HepG2 (cell line): ENCODE results near the gene MYLK. TPM values are rescaled to one million over a fixed set of nuclear protein-coding genes. Genes with fewer than 3 reads are reported as not detected.
A peak's percentile ranks its signal among the peaks of the same experiment; 100 is the strongest.

Experiments
- ATAC-seq: fragments of 200-7000 bp; cut with Tn5 transposase; 3 replicates; pipeline ENCODE4 v1.9.1; 2020; ENCODE audit warnings: mild to moderate bottlenecking, moderate library complexity
- BruUV-seq: library from RNA; stranded (reverse); fragments of 400-500 nt; replicated peaks from 2 replicates; lab custom pipeline; 2021; lab: Mats Ljungman, UMichigan
- CTCF ChIA-PET: fragments of 300-600 bp; formaldehyde crosslinking; extraction: SDS; loops from one replicate; lab custom pipeline; 2021; ENCODE audit warnings: low total read pairs, inconsistent platforms, low intra/inter-chr PET ratio; lab: Yijun Ruan, JAX
- POLR2A ChIA-PET: fragments of 350-600 bp; sonication (Branson Sonifier 250); formaldehyde crosslinking; loops from one replicate; lab custom pipeline; 2020; ENCODE audit warnings: antibody characterized with exemption, inconsistent platforms; lab: Yijun Ruan, JAX
- DNase-seq: peaks from one replicate; pipeline ENCODE4 v3.0.0-alpha.2; 2015; ENCODE audit warnings: low spot score
- FAIRE-seq: peaks from 3 replicates; lab custom pipeline; 2011; peaks lifted over from hg19 to GRCh38; lab: Jason Lieb, UNC
- H2AFZ ChIP-seq: one replicate; pipeline ENCODE4 v1.6.1; 2011; ENCODE audit warnings: low read length, inconsistent platforms
- H3K27ac ChIP-seq: fragments of 300-600 bp; 3 replicates; pipeline ENCODE4 v1.8.0; 2011; ENCODE audit warnings: mixed run types, mild to moderate bottlenecking, mixed read lengths, low read length, inconsistent platforms; ENCODE audit not compliant: insufficient read depth; ENCODE audit errors: extremely low read length
- H3K27me3 ChIP-seq, 2 experiments: fragments of 200-600 bp in 1 of 2; 2 replicates in 1 of 2; 3 replicates in 1 of 2; pipeline versions ENCODE4 v1.6.0 to v1.8.0; 2011; ENCODE audit warnings: low read length in 2 of 2, mild to moderate bottlenecking in 2 of 2, moderate library complexity in 2 of 2, inconsistent platforms in 1 of 2; ENCODE audit not compliant: insufficient read depth in 2 of 2, control insufficient read depth in 1 of 2
- H3K36me3 ChIP-seq, 2 experiments: fragments of 200-600 bp in 1 of 2; replicated peaks in 1 of 2; 2 replicates in 1 of 2; 3 replicates in 1 of 2; pipeline versions ENCODE4 v1.5.1 to v1.8.0; 2011; ENCODE audit warnings: low read length in 2 of 2, inconsistent platforms in 1 of 2; ENCODE audit not compliant: insufficient read depth in 2 of 2, control insufficient read depth in 1 of 2
- H3K4me1 ChIP-seq: 2 replicates; pipeline ENCODE4 v1.5.1; 2012; ENCODE audit warnings: low read length, inconsistent platforms; ENCODE audit not compliant: insufficient read depth
- H3K4me2 ChIP-seq: 2 replicates; pipeline ENCODE4 v1.6.0; 2011; ENCODE audit warnings: low read depth, low read length, inconsistent platforms
- H3K4me3 ChIP-seq, 3 experiments: fragments of 200-600 bp in 1 of 3; sonication (generic), shearing (Covaris generic) in 1 of 3; replicated peaks in 1 of 3; 2 replicates each; pipeline ENCODE4 v1.5.1; 2011 to 2016; ENCODE audit warnings: low read length in 3 of 3, inconsistent platforms in 2 of 3, low read depth in 2 of 3, mild to moderate bottlenecking in 2 of 3, control low read depth in 1 of 3, mixed read lengths in 1 of 3; ENCODE audit not compliant: insufficient read depth in 1 of 3
- H3K79me2 ChIP-seq: one replicate; pipeline ENCODE4 v1.6.1; 2011; ENCODE audit warnings: low read length, inconsistent platforms; ENCODE audit not compliant: insufficient read depth
- H3K9ac ChIP-seq: 2 replicates; pipeline ENCODE4 v1.6.0; 2011; ENCODE audit warnings: mild to moderate bottlenecking, low read depth, low read length, inconsistent platforms; ENCODE audit not compliant: insufficient read depth
- H3K9me3 ChIP-seq: 2 replicates; pipeline ENCODE4 v1.5.1; 2012; ENCODE audit warnings: mild to moderate bottlenecking, low read length
- H4K20me1 ChIP-seq: 2 replicates; pipeline ENCODE4 v1.6.0; 2011; ENCODE audit warnings: inconsistent platforms, mild to moderate bottlenecking, low read length, moderate library complexity; ENCODE audit not compliant: insufficient read depth
- CREM ChIP-seq, 2 experiments: sonication (generic) in 1 of 2; formaldehyde crosslinking in 1 of 2; IDR thresholded peaks; 2 replicates each; pipeline versions ENCODE4 v1.4.0 to v1.6.1; 2016 to 2020; ENCODE audit warnings: antibody characterized with exemption in 1 of 2, mild to moderate bottlenecking in 1 of 2, missing genetic modification reagents in 1 of 2
- NAIF1 ChIP-seq: sonication (generic); formaldehyde crosslinking; IDR thresholded peaks from 2 replicates; pipeline ENCODE4 v1.5.0; 2020; ENCODE audit warnings: mild to moderate bottlenecking, missing genetic modification reagents, borderline replicate concordance
- SIN3B ChIP-seq: fragments of 150-350 bp; IDR thresholded peaks from 2 replicates; pipeline ENCODE4 v1.6.1; 2014; ENCODE audit warnings: low read length
- TAF1 ChIP-seq: sonication (generic); formaldehyde crosslinking; IDR thresholded peaks from 2 replicates; pipeline ENCODE4 v1.4.0; 2020; ENCODE audit warnings: missing genetic modification reagents
- ZNF121 ChIP-seq: sonication (generic); formaldehyde crosslinking; IDR thresholded peaks from 2 replicates; pipeline ENCODE4 v1.5.0; 2020; ENCODE audit warnings: mild to moderate bottlenecking, missing genetic modification reagents
- WGBS: methylation state at CpG from one replicate; pipeline ENCODE4 v1.1.6; 2017; ENCODE audit warnings: low lambda C conversion rate; 5-methylcytosine and 5-hydroxymethylcytosine counted together
- in situ Hi-C: cut with HindIII; loops from 2 replicates; pipeline ENCODE4 v1.10.0; 2017; ENCODE audit warnings: low pct_unique_long_range_greater_than_20kb; ENCODE audit not compliant: extremely low pct_ligation_motif_present
- intact Hi-C: fragments of 100-400 bp; cut with micrococcal nuclease; formaldehyde crosslinking; loops from one replicate; pipeline ENCODE4 v1.10.0; 2022; ENCODE audit not compliant: unreplicated experiment
- polyA plus RNA-seq, 8 experiments: library from polyadenylated mRNA; depleted of rRNA in 3 of 8; stranded (reverse) in 7 of 8; unstranded in 1 of 8; fragments of >200 nt; fragmentation: Illumina TruSeq in 4 of 8; extraction: Trizol in 4 of 8; gene quantifications; 2 replicates each; pipeline versions ENCODE4 v1.2.1 to v1.2.3, GENCODE V29; 2011 to 2016; ENCODE audit warnings: low read depth in 4 of 8, missing spikeins in 1 of 8, mixed read lengths in 1 of 8; ENCODE audit not compliant: insufficient read depth in 1 of 8
- total RNA-seq, 5 experiments: library from RNA; depleted of rRNA; stranded (reverse); fragments of >200 nt; fragmentation: Illumina TruSeq; extraction: Trizol; gene quantifications; 2 replicates each; pipeline ENCODE4 v1.2.3, GENCODE V29; 2016; ENCODE audit warnings: low read depth in 1 of 5
- TF ChIP-seq, protein P1 (sequence below): sonication (generic); formaldehyde crosslinking; IDR thresholded peaks from 2 replicates; pipeline ENCODE4 v1.9.0; 2021; ENCODE audit warnings: mild to moderate bottlenecking, missing genetic modification reagents

The MYLK gene
- total and polyA plus RNA-seq, 2 of the 13 experiments (the other 11 are each of a cell fraction or from before 2014, with no cell fraction given): 10.6 to 34.9 TPM

DNA sequence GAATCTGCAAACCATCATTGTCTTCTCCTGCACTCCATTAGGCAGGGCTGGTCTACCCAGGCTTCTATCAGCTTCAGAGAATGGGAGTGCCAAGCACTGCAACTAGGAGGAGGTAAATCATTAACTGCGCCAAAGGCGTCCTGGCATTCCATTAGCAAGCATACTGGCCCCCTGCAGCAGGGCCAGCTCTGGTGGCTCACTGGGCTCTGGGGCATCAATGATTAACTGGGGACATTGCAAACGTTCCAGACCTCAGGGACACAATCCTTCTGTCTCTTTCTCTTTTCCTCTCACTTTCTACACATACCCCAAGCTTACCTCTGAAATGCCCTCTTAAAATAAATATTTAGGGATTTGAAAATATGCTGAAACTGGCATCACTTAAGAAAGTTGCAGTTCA lies 129.0 kb downstream of the MYLK start (continued):
- no peak for TF ChIP-seq NAIF1 (CRISPR knock-in tag)
- TF ChIP-seq, all 625 proteins: peak for 129

DNA sequence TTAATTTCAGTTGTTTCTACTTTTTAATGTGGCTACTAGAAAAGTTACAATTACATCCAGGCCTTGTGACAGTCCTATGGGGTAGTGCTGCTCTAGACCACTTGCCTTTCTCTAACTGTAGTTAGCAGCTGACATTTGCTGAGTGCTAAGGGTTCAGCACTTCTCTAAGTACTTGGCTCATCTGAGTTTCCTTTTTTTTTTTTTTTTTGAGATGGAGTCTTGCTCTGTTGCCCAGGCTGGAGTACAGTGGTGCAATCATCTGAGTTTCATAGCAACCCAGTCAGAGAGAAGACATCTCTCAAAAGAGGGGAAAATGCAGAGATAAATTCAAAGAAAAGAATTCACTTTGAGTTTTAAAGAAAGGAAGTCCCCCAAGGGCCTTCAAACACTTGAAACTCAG lies 130.8 kb downstream of the MYLK start:
- in situ Hi-C loops: no loop called here
- no peak for ATAC-seq

DNA sequence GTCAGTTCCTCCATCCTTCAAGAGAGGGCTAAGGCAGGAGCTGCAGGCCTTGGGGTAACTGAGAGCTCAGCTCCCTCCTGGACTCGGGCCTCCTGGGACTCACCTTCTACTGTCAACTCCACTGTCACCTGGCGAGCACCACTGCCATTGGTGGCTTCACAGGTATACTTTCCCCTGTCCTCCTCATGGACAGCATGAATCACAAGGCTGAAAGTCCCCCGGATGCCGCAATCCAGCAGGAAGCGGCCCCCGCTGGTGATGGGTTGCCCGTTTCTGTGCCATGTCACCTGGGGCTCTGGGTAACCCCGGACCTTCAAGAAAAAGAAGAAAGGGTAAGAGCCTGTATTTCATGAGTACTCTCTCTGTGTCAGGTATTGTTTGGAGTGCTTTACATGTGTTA lies 131.9 kb downstream of the MYLK start:
- Histone ChIP-seq H3K4me2 (no peak overlapping the region), H3K36me3 (peaks cover 4 to 14% of the 10 kb centered on the region in 2 experiments; a peak in 2 of 5 replicates), H3K4me1 (peaks cover 81% of the 10 kb centered on the region), H2AFZ (no peak overlapping the region), H3K9me3 (no peaks in the 10 kb centered on the region), H3K4me3 (no peak overlapping the region), H3K27me3 (no peaks in the 10 kb centered on the region), H4K20me1 (no peaks in the 10 kb centered on the region), H3K9ac (no peak overlapping the region), H3K27ac (no peak overlapping the region), H3K79me2 (peaks cover 13% of the 10 kb centered on the region)
- no peak for FAIRE-seq
- 97% methylated on average over 8 of the region's 8 CpGs for WGBS
- in situ Hi-C loops (no loop called here), intact Hi-C loops (loop anchor here (10.0 kb wide), 1 partner anchor 213 kb away; the partner anchor contains the start of gene CCDC14)
- no peak for DNase-seq
- POLR2A ChIA-PET: no interaction called here
- BruUV-seq: no TSS peak
- ATAC-seq: no peak
- CTCF ChIA-PET: no interaction called here
- no peak for TF ChIP-seq CREM (IDR thresholded peaks at IDR 0.05)
- TF ChIP-seq CREM (CRISPR knock-in tag; IDR thresholded peaks at IDR 0.05): no peak
- TF ChIP-seq, protein P1, sequence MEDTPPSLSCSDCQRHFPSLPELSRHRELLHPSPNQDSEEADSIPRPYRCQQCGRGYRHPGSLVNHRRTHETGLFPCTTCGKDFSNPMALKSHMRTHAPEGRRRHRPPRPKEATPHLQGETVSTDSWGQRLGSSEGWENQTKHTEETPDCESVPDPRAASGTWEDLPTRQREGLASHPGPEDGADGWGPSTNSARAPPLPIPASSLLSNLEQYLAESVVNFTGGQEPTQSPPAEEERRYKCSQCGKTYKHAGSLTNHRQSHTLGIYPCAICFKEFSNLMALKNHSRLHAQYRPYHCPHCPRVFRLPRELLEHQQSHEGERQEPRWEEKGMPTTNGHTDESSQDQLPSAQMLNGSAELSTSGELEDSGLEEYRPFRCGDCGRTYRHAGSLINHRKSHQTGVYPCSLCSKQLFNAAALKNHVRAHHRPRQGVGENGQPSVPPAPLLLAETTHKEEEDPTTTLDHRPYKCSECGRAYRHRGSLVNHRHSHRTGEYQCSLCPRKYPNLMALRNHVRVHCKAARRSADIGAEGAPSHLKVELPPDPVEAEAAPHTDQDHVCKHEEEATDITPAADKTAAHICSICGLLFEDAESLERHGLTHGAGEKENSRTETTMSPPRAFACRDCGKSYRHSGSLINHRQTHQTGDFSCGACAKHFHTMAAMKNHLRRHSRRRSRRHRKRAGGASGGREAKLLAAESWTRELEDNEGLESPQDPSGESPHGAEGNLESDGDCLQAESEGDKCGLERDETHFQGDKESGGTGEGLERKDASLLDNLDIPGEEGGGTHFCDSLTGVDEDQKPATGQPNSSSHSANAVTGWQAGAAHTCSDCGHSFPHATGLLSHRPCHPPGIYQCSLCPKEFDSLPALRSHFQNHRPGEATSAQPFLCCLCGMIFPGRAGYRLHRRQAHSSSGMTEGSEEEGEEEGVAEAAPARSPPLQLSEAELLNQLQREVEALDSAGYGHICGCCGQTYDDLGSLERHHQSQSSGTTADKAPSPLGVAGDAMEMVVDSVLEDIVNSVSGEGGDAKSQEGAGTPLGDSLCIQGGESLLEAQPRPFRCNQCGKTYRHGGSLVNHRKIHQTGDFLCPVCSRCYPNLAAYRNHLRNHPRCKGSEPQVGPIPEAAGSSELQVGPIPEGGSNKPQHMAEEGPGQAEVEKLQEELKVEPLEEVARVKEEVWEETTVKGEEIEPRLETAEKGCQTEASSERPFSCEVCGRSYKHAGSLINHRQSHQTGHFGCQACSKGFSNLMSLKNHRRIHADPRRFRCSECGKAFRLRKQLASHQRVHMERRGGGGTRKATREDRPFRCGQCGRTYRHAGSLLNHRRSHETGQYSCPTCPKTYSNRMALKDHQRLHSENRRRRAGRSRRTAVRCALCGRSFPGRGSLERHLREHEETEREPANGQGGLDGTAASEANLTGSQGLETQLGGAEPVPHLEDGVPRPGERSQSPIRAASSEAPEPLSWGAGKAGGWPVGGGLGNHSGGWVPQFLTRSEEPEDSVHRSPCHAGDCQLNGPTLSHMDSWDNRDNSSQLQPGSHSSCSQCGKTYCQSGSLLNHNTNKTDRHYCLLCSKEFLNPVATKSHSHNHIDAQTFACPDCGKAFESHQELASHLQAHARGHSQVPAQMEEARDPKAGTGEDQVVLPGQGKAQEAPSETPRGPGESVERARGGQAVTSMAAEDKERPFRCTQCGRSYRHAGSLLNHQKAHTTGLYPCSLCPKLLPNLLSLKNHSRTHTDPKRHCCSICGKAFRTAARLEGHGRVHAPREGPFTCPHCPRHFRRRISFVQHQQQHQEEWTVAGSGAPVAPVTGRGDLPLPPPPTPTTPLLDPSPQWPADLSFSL (CRISPR knock-in tag): no peak
- no peak for TF ChIP-seq SIN3B

More for the DNA sequence above, 130.8 kb downstream of the MYLK start:
- no peaks in the 10 kb centered on the region for H4K20me1 ChIP-seq
- BruUV-seq: no TSS peak
- peaks cover 13% of the 10 kb centered on the region for H3K79me2 ChIP-seq
- H3K9ac ChIP-seq: no peak overlapping the region
- ChIA-PET CTCF (no interaction called here), POLR2A (no interaction called here)
- TF ChIP-seq ZNF121 (CRISPR knock-in tag) (peak; percentile 82), TAF1 (CRISPR knock-in tag) (no peak)
- no peak overlapping the region for H3K4me2 ChIP-seq
- no peaks in the 10 kb centered on the region for H3K27me3 ChIP-seq
- peaks cover 92% of the 10 kb centered on the region for H3K4me1 ChIP-seq
- peaks cover 4 to 9% of the 10 kb centered on the region in 2 experiments; a peak in 2 of 5 replicates for H3K36me3 ChIP-seq
- H2AFZ ChIP-seq: no peak overlapping the region
- H3K27ac ChIP-seq: peak overlapping the region; percentile 90
- FAIRE-seq (no peak), DNase-seq (no peak)
- no peak overlapping the region for H3K4me3 ChIP-seq
- intact Hi-C loops: loop anchor here (10.0 kb wide), 1 partner anchor 212 kb away; the partner anchor contains the start of gene CCDC14
- H3K9me3 ChIP-seq: no peaks in the 10 kb centered on the region
